HG03558 (cell line): ENCODE data around the gene GARIN5A.
"Not testable (repeated sequence)": the region's sequence is repeated elsewhere in the genome, so short reads cannot be mapped to it uniquely, and the experiment has no call there.

ENCODE experiments used
- ATAC-seq: cut with Tn5 transposase; IDR thresholded peaks from one replicate; pipeline ENCODE4 v1.9.1; 2021; ENCODE audit warnings: moderate number of reproducible peaks; ENCODE audit not compliant: unreplicated experiment; ENCODE audit errors: extremely low read depth

GARIN5A gene

GRCh38 chr19:50439130-50439529 lies 37.5 kb downstream of the GARIN5A start:
- ATAC-seq: not testable (repeated sequence)

GRCh38 chr19:50437862-50438449 lies 38.7 kb downstream of the GARIN5A start:
- no peak for ATAC-seq

GRCh38 chr19:50435627-50436026 lies 41.0 kb downstream of the GARIN5A start:
- ATAC-seq: no peak

- no peak for ATAC-seq
Measured at GRCh38 chr19:50435221-50435620, 41.4 kb downstream of the GARIN5A start.

- no peak for ATAC-seq
Measured at GRCh38 chr19:50434525-50434924, 42.1 kb downstream of the GARIN5A start.

- ATAC-seq: no peak
Measured at GRCh38 chr19:50433201-50434180, 43.2 kb downstream of the GARIN5A start.

GRCh38 chr19:50432221-50433028 lies 44.2 kb downstream of the GARIN5A start, which contains the start of gene MYBPC2:
Gene MYBPC2 (plus strand): TSS chr19:50432892. CDS start chr19:50432954, 62 bp downstream.
- ATAC-seq: no peak

GRCh38 chr19:50431343-50432220 lies 45.1 kb downstream of the GARIN5A start:
- ATAC-seq: no peak

GRCh38 chr19:50430888-50431342 lies 45.7 kb downstream of the GARIN5A start:
- no peak for ATAC-seq

GRCh38 chr19:50428772-50429463 lies 47.7 kb downstream of the GARIN5A start:
- no peak for ATAC-seq

GRCh38 chr19:50427997-50428425 lies 48.6 kb downstream of the GARIN5A start:
- ATAC-seq: no peak

- no peak for ATAC-seq
Measured at GRCh38 chr19:50427318-50427925, 49.2 kb downstream of the GARIN5A start.

GRCh38 chr19:50425581-50425980 lies 51.1 kb downstream of the GARIN5A start:
- no peak for ATAC-seq

- no peak for ATAC-seq
Measured at GRCh38 chr19:50423279-50424113, 53.2 kb downstream of the GARIN5A start.

GRCh38 chr19:50422397-50423278 lies 54.0 kb downstream of the GARIN5A start:
- ATAC-seq: no peak

- no peak for ATAC-seq
Measured at GRCh38 chr19:50420808-50421207, 55.8 kb downstream of the GARIN5A start.

GRCh38 chr19:50420127-50420526 lies 56.5 kb downstream of the GARIN5A start:
- no peak for ATAC-seq
